Measurements from ENCODE around the gene ECD.
A peak's percentile ranks its signal among the peaks of the same experiment; 100 is the strongest.
"Not testable (repeated sequence)": the region's sequence is repeated elsewhere in the genome, so short reads cannot be mapped to it uniquely, and the experiment has no call there.

Gene ECD

DNA sequence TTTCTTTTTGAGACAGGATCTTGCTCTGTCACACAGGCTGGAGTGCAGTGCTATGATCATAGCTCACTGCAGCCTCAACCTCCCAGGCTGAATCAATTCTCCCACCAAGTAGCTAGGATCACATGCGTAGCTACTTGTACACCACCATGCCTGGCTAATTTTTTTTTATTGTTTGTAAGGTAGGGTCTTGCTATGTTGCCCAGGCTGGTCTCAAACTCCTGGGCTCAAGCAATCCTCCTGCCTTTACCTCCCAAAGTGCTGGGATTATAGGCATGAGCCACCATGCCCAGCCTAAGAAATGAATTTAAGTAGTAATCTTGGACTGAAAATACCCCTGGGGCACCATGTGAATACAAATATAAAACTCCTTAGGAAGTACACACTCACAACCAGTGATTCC, 51.8 kb downstream of the ECD start:
- H3K27ac ChIP-seq, result no peak overlapping the region
- no peak for TF ChIP-seq ZFX (IDR thresholded peaks at IDR 0.05)
- TF ChIP-seq, protein P1, sequence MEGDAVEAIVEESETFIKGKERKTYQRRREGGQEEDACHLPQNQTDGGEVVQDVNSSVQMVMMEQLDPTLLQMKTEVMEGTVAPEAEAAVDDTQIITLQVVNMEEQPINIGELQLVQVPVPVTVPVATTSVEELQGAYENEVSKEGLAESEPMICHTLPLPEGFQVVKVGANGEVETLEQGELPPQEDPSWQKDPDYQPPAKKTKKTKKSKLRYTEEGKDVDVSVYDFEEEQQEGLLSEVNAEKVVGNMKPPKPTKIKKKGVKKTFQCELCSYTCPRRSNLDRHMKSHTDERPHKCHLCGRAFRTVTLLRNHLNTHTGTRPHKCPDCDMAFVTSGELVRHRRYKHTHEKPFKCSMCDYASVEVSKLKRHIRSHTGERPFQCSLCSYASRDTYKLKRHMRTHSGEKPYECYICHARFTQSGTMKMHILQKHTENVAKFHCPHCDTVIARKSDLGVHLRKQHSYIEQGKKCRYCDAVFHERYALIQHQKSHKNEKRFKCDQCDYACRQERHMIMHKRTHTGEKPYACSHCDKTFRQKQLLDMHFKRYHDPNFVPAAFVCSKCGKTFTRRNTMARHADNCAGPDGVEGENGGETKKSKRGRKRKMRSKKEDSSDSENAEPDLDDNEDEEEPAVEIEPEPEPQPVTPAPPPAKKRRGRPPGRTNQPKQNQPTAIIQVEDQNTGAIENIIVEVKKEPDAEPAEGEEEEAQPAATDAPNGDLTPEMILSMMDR (conservative IDR thresholded peaks at IDR 0.05), result no peak

DNA sequence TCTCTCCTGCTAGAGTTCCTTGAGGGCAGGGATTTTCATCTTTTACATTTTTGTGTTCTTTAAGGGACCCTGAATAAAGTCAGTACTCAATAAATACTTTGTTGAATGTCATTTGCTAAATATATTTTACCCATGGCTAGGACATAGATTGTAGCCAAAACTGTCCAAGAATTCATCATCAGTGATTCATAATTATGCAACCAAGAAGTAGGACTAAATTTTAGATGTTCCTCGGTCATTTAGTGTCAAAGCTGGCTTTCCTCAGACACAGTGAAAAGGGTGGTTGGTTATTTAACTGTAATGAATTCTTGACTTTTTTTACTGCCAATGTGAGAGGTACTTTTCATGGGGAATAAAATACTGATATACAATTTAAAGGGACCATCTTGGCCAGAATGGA, 54.3 kb downstream of the ECD start:
- no peak for TF ChIP-seq ZFX (IDR thresholded peaks at IDR 0.05)
- TF ChIP-seq, protein P1 (conservative IDR thresholded peaks at IDR 0.05), result no peak
- no peak overlapping the region for H3K27ac ChIP-seq

DNA sequence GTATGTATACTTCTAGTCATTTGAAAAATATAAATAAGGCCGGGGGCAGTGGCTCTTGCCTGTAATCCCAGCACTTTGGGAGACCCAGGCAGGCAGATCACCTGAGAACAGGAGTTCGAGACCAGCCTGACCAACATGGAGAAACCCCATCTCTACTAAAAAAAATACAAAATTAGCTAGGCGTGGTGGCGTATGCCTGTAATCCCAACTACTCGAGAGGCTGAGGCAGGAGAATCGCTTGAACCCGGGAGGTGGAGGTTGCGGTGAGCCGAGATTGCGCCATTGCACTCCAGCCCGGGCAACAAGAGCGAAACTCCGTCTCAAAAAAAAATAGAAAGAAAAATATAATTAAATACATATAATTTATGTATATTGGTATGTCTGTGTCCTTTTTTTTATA, 55.8 kb downstream of the ECD start:
- not testable (repeated sequence) for H3K27ac ChIP-seq

DNA sequence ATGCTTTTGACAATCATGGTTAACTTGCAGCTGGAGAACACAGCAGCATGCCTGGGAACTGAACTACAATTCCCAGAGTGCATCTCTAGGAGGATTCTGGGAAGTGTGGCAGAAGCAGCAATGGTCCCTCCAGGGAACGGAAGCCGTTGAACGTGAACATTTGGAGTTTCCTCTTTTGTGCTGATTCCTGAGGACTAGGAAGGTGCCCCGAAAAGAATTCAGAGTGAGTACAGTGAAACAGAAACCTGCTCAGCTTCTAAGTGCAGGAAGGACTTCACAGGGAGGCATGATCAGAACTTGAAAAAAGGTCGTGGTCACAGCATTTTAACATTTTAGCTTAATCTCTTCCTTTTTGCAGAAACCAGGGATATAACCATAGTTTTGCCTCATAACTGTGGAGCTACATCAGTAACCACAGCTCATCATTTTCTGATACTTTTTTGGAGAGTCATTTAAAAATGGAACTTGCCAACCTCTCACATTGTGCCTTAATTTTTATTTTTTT, 57.4 kb downstream of the ECD start, which contains the start of gene NUDT13:
TSS of gene NUDT13 (plus strand) at position 111 of the 505 bp plus-strand sequence. CDS start 3,911 bp downstream, outside the sequence.
- no peak for TF ChIP-seq ZFX (IDR thresholded peaks at IDR 0.05)
- TF ChIP-seq, protein P1 (conservative IDR thresholded peaks at IDR 0.05), result no peak
- peak within 1 kb of the TSS; percentile 30 for H3K27ac ChIP-seq

DNA sequence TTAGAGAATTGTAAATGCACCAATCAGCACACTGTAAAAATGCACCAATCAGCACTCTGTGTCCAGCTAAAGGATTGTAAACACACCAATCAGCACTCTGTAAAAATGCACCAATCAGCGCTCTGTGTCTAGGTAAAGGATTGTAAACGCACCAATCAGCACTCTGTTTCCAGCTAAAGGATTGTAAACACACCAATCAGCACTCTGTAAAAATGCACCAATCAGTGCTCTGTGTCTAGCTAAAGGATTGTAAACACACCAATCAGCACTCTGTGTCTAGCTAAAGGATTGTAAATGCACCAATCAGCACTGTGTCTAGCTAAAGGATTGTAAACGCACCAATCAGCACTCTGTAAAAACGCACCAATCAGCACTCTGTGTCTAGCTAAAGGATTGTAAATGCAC, 58.6 kb downstream of the ECD start:
- not testable (repeated sequence) for H3K27ac ChIP-seq

DNA sequence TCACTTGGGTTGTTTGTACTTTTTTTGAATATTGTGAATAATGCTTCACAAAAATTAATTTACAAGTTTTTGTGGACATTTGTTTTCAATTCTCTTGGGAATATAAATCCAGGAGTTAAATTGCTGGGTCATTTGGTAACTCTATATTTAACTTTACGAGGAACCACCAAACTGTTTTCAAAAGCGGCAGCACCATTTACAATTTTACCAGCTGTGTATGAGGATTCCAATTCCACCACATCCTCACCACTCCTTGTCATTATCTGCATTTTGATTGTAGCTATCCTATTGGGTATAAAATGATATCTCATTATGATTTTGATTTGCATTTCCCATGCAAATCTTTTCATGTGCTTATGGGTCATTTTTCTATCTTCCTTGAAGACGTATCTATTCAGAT, 61.5 kb downstream of the ECD start:
- no peak for TF ChIP-seq ZFX (IDR thresholded peaks at IDR 0.05)
- TF ChIP-seq, protein P1 (conservative IDR thresholded peaks at IDR 0.05), result no peak
- no peak overlapping the region for H3K27ac ChIP-seq

DNA sequence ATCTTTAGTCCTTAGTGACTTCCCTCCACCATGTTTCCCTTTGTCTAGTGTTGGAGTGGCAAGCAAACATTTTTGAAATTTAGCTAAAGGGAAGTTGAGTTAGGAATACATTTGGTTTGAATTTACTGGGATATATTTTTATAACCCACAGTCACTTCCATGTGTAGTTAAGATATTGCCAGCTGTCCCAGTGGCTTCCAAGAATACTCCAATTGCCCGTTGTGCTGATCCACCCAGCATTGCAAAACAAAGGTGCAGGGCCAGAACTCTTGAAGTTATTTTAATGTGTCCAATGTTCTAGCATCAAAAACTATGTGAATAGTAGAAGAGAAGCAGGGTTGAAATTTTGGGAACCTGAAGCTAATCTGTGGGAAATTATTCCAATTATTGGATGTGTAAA, 68.7 kb downstream of the ECD start:
- TF ChIP-seq, protein P1 (conservative IDR thresholded peaks at IDR 0.05), result no peak
- TF ChIP-seq ZFX (IDR thresholded peaks at IDR 0.05), result no peak
- no peak overlapping the region for H3K27ac ChIP-seq

DNA sequence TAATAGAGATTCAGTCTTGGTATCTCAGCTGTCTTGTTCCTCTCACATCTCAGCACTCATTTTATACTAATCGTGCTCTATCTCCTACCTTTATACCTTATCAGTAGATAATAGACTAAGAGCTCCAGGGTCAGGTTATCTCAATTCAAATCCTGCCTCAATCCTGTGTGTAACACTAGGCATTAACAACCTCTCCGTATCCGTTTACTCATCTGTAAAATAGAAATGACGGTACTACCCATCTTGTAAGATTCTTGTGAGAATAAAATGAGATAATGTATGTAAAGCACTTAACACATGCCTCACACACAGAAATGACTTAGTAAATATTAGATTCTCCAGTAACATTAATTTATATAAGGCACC, 70.5 kb downstream of the ECD start:
- no peak for TF ChIP-seq ZFX (IDR thresholded peaks at IDR 0.05)
- TF ChIP-seq, protein P1 (conservative IDR thresholded peaks at IDR 0.05), result no peak
- peak overlapping the region; percentile 97 for H3K27ac ChIP-seq

Data from C4-2B (cell line).